ENCODE data around the gene SPDEF.

SPDEF gene

GRCh38 chr6:34535199-34535598 is 20.9 kb downstream of the SPDEF start:
- no peak for TF ChIP-seq CTCF (IDR thresholded peaks at IDR 0.05; ENCODE audit: insufficient read depth, low read depth, low read length, missing control alignments)
- DNase-seq (ENCODE audit: low read depth), result no peak
- no peak overlapping the region for H3K4me3 ChIP-seq (ENCODE audit: low read length)

- TF ChIP-seq CTCF (IDR thresholded peaks at IDR 0.05; ENCODE audit: insufficient read depth, low read depth, low read length, missing control alignments), result no peak
- no peak for DNase-seq (ENCODE audit: low read depth)
- H3K4me3 ChIP-seq (ENCODE audit: low read length), result no peak overlapping the region
Measured at GRCh38 chr6:34534656-34535055, 21.5 kb downstream of the SPDEF start.

DNA sequence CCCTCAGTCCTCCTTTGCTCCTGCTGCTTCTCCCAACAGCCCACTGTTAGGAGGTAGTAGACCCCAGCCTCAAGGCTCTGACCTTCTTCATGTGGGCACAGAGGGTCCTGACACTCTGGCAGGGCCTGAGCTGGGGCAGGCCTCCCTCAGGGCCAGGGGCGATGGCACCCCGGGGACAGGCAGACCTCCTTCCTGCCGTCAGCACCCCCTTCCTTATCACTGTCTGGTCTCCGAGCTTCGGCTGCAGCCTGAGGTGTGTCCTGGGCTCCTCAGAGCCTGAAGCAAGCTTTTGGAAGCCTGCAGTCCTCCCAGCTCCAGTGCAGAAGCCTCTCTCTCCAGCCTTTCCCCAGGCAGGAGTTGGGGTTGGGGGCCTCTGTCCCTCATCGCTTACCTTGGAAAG is 22.0 kb downstream of the SPDEF start:
- no peak for DNase-seq (ENCODE audit: low read depth)
- H3K4me3 ChIP-seq (ENCODE audit: low read length), result no peak overlapping the region
- no peak for TF ChIP-seq CTCF (IDR thresholded peaks at IDR 0.05; ENCODE audit: insufficient read depth, low read depth, low read length, missing control alignments)

DNA sequence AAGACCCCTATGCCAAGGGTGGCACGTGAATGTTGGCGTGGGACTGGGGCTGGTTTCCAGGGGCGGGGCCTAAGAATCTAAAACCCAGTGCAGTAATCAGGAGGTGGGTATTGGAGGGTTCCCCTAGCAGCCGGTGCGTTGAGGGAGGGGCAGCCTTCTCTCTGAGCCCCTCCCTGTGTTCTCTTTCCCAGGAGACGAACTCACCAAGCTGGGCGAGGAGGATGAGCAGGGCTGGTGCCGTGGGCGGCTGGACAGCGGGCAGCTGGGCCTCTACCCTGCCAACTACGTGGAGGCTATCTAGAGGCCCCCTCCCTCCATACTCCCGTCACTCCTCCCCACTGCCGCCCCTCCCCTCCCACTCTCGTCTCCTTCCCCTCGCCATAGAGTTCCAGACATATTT is 23.9 kb downstream of the SPDEF start:
- no peak overlapping the region for H3K4me3 ChIP-seq (ENCODE audit: low read length)
- no peak for DNase-seq (ENCODE audit: low read depth)
- no peak for TF ChIP-seq CTCF (IDR thresholded peaks at IDR 0.05; ENCODE audit: insufficient read depth, low read depth, low read length, missing control alignments)

DNA sequence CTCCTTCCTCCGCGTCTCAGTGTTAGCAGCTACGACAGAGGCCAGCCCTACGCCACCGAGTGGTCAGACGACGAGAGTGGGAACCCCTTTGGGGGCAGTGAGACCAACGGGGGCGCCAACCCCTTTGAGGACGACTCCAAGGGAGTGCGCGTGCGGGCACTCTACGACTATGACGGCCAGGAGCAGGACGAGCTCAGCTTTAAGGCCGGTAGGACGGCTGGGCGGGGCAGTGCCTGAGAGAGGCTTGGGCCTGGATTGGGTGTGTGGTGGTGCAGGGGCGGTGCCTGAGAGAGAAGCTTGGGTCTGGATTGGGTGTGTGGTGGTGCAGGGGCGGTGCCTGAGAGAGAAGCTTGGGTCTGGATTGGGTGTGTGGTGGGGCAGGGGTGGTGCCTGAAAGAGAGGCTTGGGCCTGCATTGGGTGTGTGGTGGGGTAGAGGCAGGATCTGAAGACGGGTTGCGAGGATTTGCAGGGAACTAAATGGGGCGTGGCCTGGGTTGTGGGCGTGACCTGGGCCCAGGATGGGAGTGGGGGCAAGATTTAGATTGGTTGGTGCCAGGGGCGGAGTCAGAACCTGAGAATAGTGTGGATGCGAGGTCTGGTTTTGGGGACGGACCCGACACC is 24.4 kb downstream of the SPDEF start:
- no peak for TF ChIP-seq CTCF (IDR thresholded peaks at IDR 0.05; ENCODE audit: insufficient read depth, low read depth, low read length, missing control alignments)
- peak; percentile 27 for DNase-seq (ENCODE audit: low read depth)
- H3K4me3 ChIP-seq (ENCODE audit: low read length), result no peak overlapping the region

DNA sequence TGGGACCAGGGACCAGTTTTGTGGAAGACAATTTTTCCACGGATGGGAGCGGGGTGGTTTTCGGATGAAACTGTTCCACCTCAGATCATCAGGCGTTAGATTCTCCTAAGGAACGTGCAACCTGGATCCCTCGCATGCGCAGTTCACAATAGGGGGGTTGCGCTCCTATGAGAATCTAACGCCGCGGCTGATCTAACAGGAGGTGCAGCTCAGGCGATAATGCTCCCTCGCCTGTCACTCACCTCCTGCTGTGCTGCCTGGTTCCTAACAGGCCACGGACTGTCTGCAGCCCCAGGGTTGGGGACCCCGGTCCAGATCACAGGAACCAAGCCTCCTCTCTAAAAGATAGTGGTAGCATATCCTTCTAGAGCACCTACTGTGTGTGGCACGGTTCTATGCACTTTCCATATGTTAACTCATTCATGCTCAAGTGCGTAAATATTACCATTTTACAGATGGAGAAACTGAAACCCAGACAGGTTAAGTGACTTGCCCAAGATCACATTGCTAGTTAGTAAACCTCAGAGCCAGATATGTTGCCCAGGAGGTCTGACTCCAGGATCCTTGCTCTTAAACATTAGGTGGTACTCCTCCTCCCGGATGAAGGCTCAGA is 25.3 kb downstream of the SPDEF start:
- no peak for DNase-seq (ENCODE audit: low read depth)
- no peak for TF ChIP-seq CTCF (IDR thresholded peaks at IDR 0.05; ENCODE audit: insufficient read depth, low read depth, low read length, missing control alignments)
- H3K4me3 ChIP-seq (ENCODE audit: low read length), result no peak overlapping the region

Data from epithelial cell of esophagus (primary cell).